Endometrium (tissue), 2 donors: ENCODE measurements around the gene CALY.

Source experiments
- FAIRE-seq: peaks from 2 replicates; lab custom pipeline; 2012; peaks lifted over from hg19 to GRCh38; lab: Jason Lieb, UNC
- donor health status: control.
- donor health status: control.

The CALY gene

DNA sequence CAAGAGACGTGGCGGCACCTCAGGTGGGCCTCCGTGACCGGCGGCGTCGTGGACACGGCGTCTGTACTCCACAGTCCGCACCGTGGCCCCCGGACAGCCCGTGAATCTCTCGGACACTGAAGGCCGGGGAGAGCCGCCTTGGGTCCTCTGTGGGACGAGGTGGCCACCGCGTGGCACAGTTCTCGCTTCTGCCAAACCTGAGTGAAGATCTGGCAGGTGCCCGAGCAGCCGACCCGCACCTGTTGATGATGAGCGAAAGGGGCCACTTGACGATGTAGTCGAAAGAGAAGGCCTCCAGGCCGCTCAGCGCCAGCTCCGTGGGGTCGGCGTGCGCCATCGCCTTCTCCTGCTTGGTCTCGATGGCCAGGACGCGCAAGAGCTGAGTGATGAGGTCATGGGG, 51.5 kb downstream of the CALY start:
- no peak for FAIRE-seq

DNA sequence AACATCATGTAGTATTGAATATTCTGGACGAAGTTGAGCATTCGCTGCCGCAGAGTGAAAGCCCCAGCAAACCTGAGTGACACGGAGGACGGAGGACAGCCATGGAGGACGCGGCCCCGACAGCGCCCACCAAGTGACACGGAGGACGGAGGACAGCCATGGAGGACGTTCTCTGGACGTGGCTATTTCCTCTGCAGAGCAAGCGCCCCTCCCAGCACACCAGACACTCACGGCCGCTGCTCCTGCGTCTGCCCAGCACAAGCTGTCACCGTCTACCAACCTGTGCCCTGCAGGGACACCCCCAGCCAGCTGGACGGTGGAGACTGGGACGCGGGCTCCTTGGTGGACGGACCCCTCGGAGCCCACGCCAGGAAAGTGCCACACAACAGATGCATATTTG, 52.8 kb downstream of the CALY start:
- FAIRE-seq: no peak

DNA sequence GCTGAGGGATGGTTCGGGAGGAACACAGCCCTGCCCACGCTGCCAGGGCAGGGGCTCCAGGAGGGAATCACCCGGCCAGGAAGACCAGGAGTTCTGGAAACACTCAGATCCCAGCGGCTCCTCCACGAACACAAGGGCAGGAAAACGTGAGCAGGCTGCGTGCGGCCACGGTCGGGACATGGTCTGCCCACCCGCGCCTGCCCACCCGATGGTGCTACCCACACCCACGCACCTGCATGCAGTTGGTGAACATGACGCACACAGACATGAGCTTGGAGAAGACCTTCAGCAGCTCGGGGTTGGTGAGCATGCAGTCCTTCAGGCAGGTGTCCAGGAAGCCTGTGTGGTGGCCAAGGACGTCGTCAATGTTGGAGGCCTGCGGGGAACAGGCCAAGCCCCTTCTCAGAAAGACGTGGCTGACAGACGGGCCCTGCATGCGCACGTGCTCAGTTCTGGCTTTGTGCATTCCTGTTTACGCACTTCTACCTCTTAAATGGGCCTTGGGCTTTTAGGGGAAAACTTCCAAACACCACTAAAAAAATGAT, 53.8 kb downstream of the CALY start:
- FAIRE-seq: no peak

GRCh38 chr10:133281628-133282372, 54.9 kb downstream of the CALY start:
- FAIRE-seq: no peak

GRCh38 chr10:133281084-133281483, 55.6 kb downstream of the CALY start:
- no peak for FAIRE-seq

DNA sequence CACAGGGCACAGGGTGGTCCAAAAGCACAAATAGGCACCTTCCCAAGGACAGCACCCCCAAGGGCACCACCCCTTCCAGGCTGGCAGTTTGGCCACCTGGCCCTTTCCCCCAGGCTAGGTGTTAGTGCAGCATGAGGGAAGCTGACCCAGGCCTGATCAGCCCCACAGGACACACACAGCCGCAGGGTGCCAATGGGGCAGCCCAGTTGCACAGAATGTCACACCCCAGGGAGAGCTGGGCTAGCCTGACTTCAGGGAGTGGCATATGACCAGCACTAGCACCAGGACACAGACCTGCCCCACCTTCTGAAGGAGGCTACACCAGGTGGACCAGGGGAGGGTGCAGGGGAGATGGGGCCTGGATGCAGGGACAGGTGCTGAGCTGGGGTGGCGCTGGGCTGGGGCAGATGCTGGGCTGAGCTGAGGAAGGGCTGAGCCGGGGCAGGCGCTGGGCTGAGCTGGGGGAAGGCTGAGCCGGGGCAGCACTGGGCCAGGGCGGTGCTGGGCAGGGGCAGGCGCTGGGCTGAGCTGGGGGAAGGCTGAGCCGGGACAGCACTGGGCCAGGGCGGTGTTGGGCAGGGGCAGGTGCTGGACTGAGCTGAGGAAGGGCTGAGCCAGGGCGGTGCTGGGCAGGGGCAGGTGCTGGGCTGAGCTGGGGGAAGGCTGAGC, 56.2 kb downstream of the CALY start:
- FAIRE-seq: no peak

GRCh38 chr10:133279326-133280226, 57.1 kb downstream of the CALY start:
- FAIRE-seq: no peak

GRCh38 chr10:133278577-133279265, 58.0 kb downstream of the CALY start:
- no peak for FAIRE-seq

DNA sequence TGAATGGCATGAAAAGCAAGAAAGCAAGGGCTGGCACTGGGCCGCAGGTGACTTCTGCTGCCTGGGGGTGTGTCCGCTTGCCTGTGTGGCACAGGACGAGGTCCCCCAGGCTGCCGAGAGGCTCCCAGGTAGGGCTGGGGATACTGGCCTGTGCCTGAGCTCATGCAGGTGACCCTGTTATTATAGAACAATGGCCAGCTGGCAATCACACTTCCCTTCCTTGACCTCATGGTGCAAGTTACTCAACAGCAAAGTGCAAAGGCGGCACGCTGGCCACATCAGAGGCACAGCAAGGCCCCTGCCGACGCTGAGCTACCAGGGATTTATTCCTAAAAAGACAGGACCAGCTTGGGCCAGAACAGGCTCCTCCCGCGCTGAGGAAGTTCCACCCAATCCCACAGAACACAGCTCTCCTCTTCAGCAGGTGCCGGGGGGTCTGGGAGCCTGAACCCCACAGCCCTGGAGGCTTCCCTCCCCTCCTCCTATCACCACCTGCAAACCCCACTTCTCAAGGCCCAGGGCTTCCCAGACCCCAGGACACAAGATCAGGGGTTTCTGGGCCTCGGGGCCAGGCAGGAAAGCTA, 58.6 kb downstream of the CALY start:
- FAIRE-seq: no peak

DNA sequence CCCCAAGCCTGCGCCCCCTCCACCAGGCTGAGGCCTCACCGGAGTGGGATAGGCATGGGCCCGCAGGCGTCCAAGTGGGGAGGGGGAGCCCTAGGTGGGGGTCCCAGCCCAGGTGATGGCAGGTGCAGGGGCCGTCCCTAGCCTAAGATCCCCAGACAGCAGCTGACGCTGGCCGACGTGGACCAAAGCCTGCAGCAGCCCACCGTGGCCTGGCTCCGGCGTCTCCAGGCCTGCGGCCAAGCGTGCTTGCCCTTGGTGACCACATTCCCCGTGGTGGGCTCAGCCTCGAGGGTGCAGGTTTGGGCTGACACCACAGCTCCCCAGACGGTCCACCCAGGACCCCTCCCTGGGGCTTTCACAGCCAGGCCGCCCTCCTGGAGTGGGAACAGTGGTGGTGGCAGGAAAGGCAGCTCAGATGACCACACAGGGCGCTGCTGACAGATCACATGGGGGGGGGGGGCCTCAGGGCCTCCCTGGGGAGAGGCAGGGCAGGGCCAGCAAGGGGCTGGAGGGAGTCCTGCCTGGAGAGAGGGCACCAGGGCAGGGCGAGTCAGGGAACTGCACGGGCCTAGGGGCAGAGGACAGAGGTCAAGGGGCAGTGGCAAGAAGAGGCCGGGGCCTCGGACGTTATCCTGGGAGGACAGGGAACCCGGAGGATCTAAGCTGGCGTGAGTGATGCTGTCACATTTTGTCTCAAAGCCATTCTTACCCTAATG, 59.3 kb downstream of the CALY start:
- FAIRE-seq: no peak

- no peak for FAIRE-seq
Observed at GRCh38 chr10:133276435-133277201, 60.1 kb downstream of the CALY start, which contains the start of gene ADAM8. Gene ADAM8 (minus strand): TSS chr10:133276868. CDS start chr10:133276817, 51 bp downstream.

DNA sequence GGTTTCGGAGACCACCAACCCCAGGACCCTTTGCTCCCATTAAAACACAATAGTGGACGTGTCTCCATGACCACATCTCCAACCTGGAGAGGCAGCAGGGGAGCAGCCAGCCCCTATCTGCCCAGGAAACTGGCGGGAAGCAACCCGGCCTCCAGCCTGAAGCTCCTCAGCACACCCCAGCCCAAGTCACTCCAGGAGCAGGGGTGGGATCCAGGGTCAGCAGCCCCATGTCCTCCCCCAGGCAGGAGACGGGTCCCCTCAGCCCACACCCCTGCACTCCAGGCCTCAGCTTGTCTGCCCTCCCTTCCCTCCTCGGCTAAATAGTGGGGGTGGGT, 60.6 kb downstream of the CALY start:
- no peak for FAIRE-seq

- FAIRE-seq: no peak
Observed at GRCh38 chr10:133275684-133276092, 61.0 kb downstream of the CALY start.

DNA sequence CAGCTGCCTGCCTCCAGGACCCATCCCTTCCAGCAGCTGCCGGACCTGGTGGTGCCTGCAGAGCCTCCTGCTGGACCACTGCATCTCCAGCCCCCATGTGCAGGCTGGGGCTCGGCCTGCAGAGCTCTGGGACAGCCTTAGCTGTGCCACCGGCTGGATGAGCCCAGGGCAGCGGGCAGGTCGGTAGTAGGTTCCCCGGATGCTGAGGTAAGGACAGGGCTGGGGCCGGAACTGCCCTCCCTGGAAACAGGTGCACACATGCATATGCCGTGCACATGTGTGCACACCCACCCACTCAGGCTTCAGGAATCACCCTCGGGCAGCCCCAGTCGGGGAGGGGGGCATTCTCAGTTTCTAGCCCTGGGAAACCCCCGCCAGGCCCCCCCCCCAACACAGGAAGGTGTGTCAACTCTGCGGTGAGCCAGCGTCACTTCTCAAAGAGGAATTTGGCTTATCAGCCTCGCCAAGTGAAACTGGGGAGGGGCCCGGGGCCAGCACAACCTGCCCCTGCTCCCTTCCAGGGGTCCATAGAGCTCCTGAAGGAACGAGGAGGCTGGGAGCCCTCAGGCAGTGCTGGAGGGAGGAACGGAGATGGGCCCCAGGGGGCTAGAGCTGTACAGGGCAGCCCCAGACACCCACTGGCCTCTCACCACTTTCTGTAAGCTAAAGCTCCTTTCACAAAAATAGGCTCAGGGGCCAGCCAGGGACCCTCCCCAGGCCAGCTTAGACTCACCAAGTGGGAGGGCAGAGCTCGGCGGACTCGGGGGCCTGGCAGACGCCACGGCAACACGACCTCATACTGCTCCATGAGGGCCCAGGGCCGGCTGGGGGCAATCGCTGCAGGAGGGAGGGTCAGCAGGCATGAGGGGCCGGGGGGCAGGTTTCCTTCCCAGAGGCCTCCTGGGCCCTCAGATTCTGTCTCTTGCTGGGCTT, 61.7 kb downstream of the CALY start:
- no peak for FAIRE-seq
